MM.1S (cell line): ENCODE results near the gene RBBP6.

ENCODE experiments used
- DNase-seq: peaks from one replicate; pipeline ENCODE4 v3.0.0-alpha.2; 2015
- H2AFZ ChIP-seq: fragments of 300-600 bp; sonication (generic); 2 replicates; pipeline ENCODE4 v1.6.0; 2016; ENCODE audit warnings: antibody characterized with exemption, low read length
- H3F3A ChIP-seq: fragments of 300-600 bp; sonication (generic); 2 replicates; pipeline ENCODE4 v1.6.1; 2016; ENCODE audit warnings: mild to moderate bottlenecking, antibody characterized with exemption, low read length, moderate library complexity, mixed read lengths; ENCODE audit not compliant: insufficient read depth
- H3K27ac ChIP-seq: fragments of 300-600 bp; sonication (generic); 2 replicates; pipeline ENCODE4 v1.5.1; 2016; ENCODE audit warnings: mild to moderate bottlenecking, low read length
- H3K27me3 ChIP-seq: fragments of 300-600 bp; sonication (generic); replicated peaks from 2 replicates; pipeline ENCODE4 v1.6.0; 2016; ENCODE audit warnings: low read length; ENCODE audit not compliant: insufficient read depth
- H3K36me3 ChIP-seq: fragments of 300-600 bp; sonication (generic); replicated peaks from 2 replicates; pipeline ENCODE4 v1.6.1; 2016; ENCODE audit warnings: mild to moderate bottlenecking, low read length, mixed read lengths; ENCODE audit not compliant: insufficient read depth
- H3K4me1 ChIP-seq: fragments of 300-600 bp; sonication (generic); 2 replicates; pipeline ENCODE4 v1.6.1; 2016; ENCODE audit warnings: low read length, mixed read lengths
- H3K4me2 ChIP-seq: fragments of 300-600 bp; sonication (generic); 2 replicates; pipeline ENCODE4 v1.6.0; 2016; ENCODE audit warnings: low read depth, low read length
- H3K4me3 ChIP-seq: fragments of 300-600 bp; sonication (generic); 2 replicates; pipeline ENCODE4 v1.5.1; 2016; ENCODE audit warnings: low read length, mixed read lengths
- H3K79me2 ChIP-seq: fragments of 300-600 bp; sonication (generic); 2 replicates; pipeline ENCODE4 v1.6.1; 2016; ENCODE audit warnings: mixed run types, low read length, mixed read lengths
- H3K9ac ChIP-seq: fragments of 300-600 bp; sonication (generic); 2 replicates; pipeline ENCODE4 v1.6.1; 2016; ENCODE audit warnings: low read length, mixed read lengths
- H3K9me2 ChIP-seq: fragments of 300-600 bp; sonication (generic); replicated peaks from 2 replicates; pipeline ENCODE4 v1.6.1; 2016; ENCODE audit warnings: mild to moderate bottlenecking, low read length, mixed read lengths; ENCODE audit not compliant: insufficient read depth
- H3K9me3 ChIP-seq: fragments of 300-600 bp; sonication (generic); replicated peaks from 2 replicates; pipeline ENCODE4 v1.6.1; 2016; ENCODE audit warnings: mild to moderate bottlenecking, low read length, mixed read lengths; ENCODE audit not compliant: insufficient read depth
- H4K20me1 ChIP-seq: fragments of 300-600 bp; sonication (generic); 2 replicates; pipeline ENCODE4 v1.6.1; 2016; ENCODE audit warnings: mild to moderate bottlenecking, low read length, moderate library complexity, mixed read lengths; ENCODE audit not compliant: insufficient read depth
- CTCF ChIP-seq: fragments of 300-600 bp; sonication (generic); IDR thresholded peaks from 2 replicates; pipeline ENCODE4 v1.5.1; 2016; ENCODE audit warnings: antibody characterized with exemption, low read length, mixed read lengths
- EZH2 ChIP-seq: fragments of 300-600 bp; sonication (generic); optimal IDR thresholded peaks from 2 replicates; pipeline ENCODE3; 2017; ENCODE audit warnings: low read depth, mild to moderate bottlenecking, antibody characterized with exemption, low read length, mixed read lengths
- EZH2phosphoT487 ChIP-seq: fragments of 300-600 bp; sonication (generic); IDR thresholded peaks from 2 replicates; pipeline ENCODE4 v1.6.1; 2018; ENCODE audit warnings: antibody characterized with exemption, low read length

Gene RBBP6

GRCh38 chr16:24508614-24509013 lies 30.8 kb upstream of the RBBP6 start:
- Histone ChIP-seq H3K4me3 (no peak overlapping the region), H4K20me1 (no peaks in the 10 kb centered on the region), H3K79me2 (no peaks in the 10 kb centered on the region), H3K9me2 (no peaks in the 10 kb centered on the region), H3K27ac (no peak overlapping the region), H3K36me3 (no peaks in the 10 kb centered on the region), H3K27me3 (no peaks in the 10 kb centered on the region), H3K9me3 (no peaks in the 10 kb centered on the region), H3K4me2 (no peak overlapping the region), H3F3A (no peaks in the 10 kb centered on the region), H3K4me1 (no peaks in the 10 kb centered on the region), H3K9ac (no peak overlapping the region), H2AFZ (no peak overlapping the region)
- TF ChIP-seq EZH2phosphoT487 (no peak), CTCF (no peak), EZH2 (no peak)
- no peak for DNase-seq

GRCh38 chr16:24509536-24509935 lies 29.8 kb upstream of the RBBP6 start:
- no peaks in the 10 kb centered on the region for H3F3A ChIP-seq
- DNase-seq = no peak
- H3K9me3 ChIP-seq = no peaks in the 10 kb centered on the region
- no peaks in the 10 kb centered on the region for H4K20me1 ChIP-seq
- no peak overlapping the region for H3K4me3 ChIP-seq
- H3K4me2 ChIP-seq = no peak overlapping the region
- H3K79me2 ChIP-seq = no peaks in the 10 kb centered on the region
- TF ChIP-seq EZH2phosphoT487 (no peak), EZH2 (no peak), CTCF (no peak)
- no peak overlapping the region for H3K27ac ChIP-seq
- no peaks in the 10 kb centered on the region for H3K4me1 ChIP-seq
- H3K9me2 ChIP-seq = no peaks in the 10 kb centered on the region
- no peaks in the 10 kb centered on the region for H3K36me3 ChIP-seq
- H3K27me3 ChIP-seq = no peaks in the 10 kb centered on the region
- no peak overlapping the region for H2AFZ ChIP-seq
- no peak overlapping the region for H3K9ac ChIP-seq

GRCh38 chr16:24511174-24511573 lies 28.2 kb upstream of the RBBP6 start:
- no peaks in the 10 kb centered on the region for H3K9me2 ChIP-seq
- H3F3A ChIP-seq = no peaks in the 10 kb centered on the region
- no peaks in the 10 kb centered on the region for H3K9me3 ChIP-seq
- H3K4me2 ChIP-seq = no peak overlapping the region
- H3K4me1 ChIP-seq = no peaks in the 10 kb centered on the region
- no peak overlapping the region for H2AFZ ChIP-seq
- no peak overlapping the region for H3K9ac ChIP-seq
- H3K4me3 ChIP-seq = no peak overlapping the region
- no peaks in the 10 kb centered on the region for H4K20me1 ChIP-seq
- DNase-seq = no peak
- H3K79me2 ChIP-seq = no peaks in the 10 kb centered on the region
- no peak overlapping the region for H3K27ac ChIP-seq
- no peaks in the 10 kb centered on the region for H3K36me3 ChIP-seq
- no peak for TF ChIP-seq EZH2phosphoT487
- TF ChIP-seq CTCF = no peak
- TF ChIP-seq EZH2 = no peak
- no peaks in the 10 kb centered on the region for H3K27me3 ChIP-seq
